NB4 (cell line): ENCODE results near the gene CSTF3.

Source experiments
- MAX ChIP-seq: IDR thresholded peaks from 2 replicates; pipeline ENCODE4 v1.6.1; 2011; ENCODE audit warnings: low read depth, low read length
- TF ChIP-seq, protein P1 (sequence below): IDR thresholded peaks from one replicate; pipeline ENCODE4 v1.5.1; 2012; ENCODE audit warnings: low read depth, low read length

- TF ChIP-seq, protein P1, sequence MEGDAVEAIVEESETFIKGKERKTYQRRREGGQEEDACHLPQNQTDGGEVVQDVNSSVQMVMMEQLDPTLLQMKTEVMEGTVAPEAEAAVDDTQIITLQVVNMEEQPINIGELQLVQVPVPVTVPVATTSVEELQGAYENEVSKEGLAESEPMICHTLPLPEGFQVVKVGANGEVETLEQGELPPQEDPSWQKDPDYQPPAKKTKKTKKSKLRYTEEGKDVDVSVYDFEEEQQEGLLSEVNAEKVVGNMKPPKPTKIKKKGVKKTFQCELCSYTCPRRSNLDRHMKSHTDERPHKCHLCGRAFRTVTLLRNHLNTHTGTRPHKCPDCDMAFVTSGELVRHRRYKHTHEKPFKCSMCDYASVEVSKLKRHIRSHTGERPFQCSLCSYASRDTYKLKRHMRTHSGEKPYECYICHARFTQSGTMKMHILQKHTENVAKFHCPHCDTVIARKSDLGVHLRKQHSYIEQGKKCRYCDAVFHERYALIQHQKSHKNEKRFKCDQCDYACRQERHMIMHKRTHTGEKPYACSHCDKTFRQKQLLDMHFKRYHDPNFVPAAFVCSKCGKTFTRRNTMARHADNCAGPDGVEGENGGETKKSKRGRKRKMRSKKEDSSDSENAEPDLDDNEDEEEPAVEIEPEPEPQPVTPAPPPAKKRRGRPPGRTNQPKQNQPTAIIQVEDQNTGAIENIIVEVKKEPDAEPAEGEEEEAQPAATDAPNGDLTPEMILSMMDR = no peak
- no peak for TF ChIP-seq MAX
Measured at GRCh38 chr11:33063326-33063881, 97.9 kb downstream of the CSTF3 start.
